K562 (cell line): ENCODE data around the gene RALGPS1. TPM values are rescaled to one million over a fixed set of nuclear protein-coding genes. Genes with fewer than 3 reads are reported as not detected.

Experiments
- ATF7 ChIP-seq: fragments of 450-650 bp; IDR thresholded peaks from 2 replicates; pipeline ENCODE4 v1.7.1; 2014; ENCODE audit warnings: mild to moderate bottlenecking, moderate library complexity
- BDP1 ChIP-seq: IDR thresholded peaks from 3 replicates; pipeline ENCODE4 v1.6.1; 2011; ENCODE audit not compliant: insufficient read length, insufficient read depth
- CCAR2 ChIP-seq: fragments of 200-400 bp; formaldehyde crosslinking; IDR thresholded peaks from 2 replicates; pipeline ENCODE4 v1.6.1; 2017; ENCODE audit warnings: mild to moderate bottlenecking, low read depth, low read length
- CSDE1 ChIP-seq, 2 experiments: fragments of 450-650 bp; IDR thresholded peaks; 2 replicates each; pipeline ENCODE4 v1.6.1; 2016; ENCODE audit warnings: mild to moderate bottlenecking in 1 of 2
- HCFC1 ChIP-seq: IDR thresholded peaks from 2 replicates; pipeline ENCODE4 v1.6.1; 2012; ENCODE audit warnings: low read depth, low read length, improper control_type of control experiment
- KLF6 ChIP-seq: fragments of 250-450 bp; sonication (Bioruptor Pico); IDR thresholded peaks from 2 replicates; pipeline ENCODE4 v1.4.0; 2020; ENCODE audit warnings: mild to moderate bottlenecking, moderate library complexity, borderline replicate concordance
- PHF21A ChIP-seq: fragments of 450-650 bp; IDR thresholded peaks from 2 replicates; pipeline ENCODE4 v1.6.1; 2017; ENCODE audit warnings: low read depth, borderline replicate concordance
- POLR2AphosphoS2 ChIP-seq: IDR thresholded peaks from 2 replicates; pipeline ENCODE4 v1.6.1; 2012; ENCODE audit warnings: low read length, improper control_type of control experiment
- RAD21 ChIP-seq, 2 experiments: fragments of 250-450 bp in 1 of 2; fragments of 450-650 bp in 1 of 2; sonication (Bioruptor Pico) in 1 of 2; formaldehyde crosslinking in 1 of 2; IDR thresholded peaks in 1 of 2; conservative IDR thresholded peaks in 1 of 2; 2 replicates each; pipeline versions ENCODE4 v1.4.0 to v1.8.0; 2020 to 2022; ENCODE audit warnings: mild to moderate bottlenecking in 2 of 2, moderate library complexity in 1 of 2
- SPI1 ChIP-seq: IDR thresholded peaks from 2 replicates; pipeline ENCODE4 v1.6.1; 2011; ENCODE audit warnings: low read depth, low read length, control low read depth, borderline replicate concordance
- ZBTB17 ChIP-seq: fragments of 450-650 bp; formaldehyde crosslinking; IDR thresholded peaks from 2 replicates; pipeline ENCODE4 v1.4.0; 2020; ENCODE audit warnings: mild to moderate bottlenecking
- ZBTB49 ChIP-seq: sonication (generic); formaldehyde crosslinking; IDR thresholded peaks from 2 replicates; pipeline ENCODE4 v1.8.0; 2022; ENCODE audit warnings: missing genetic modification reagents, mild to moderate bottlenecking, borderline replicate concordance
- ZBTB9 ChIP-seq: fragments of 450-650 bp; formaldehyde crosslinking; IDR thresholded peaks from 2 replicates; pipeline ENCODE4 v1.4.0; 2020; ENCODE audit warnings: mild to moderate bottlenecking, moderate library complexity
- ZFPM2 ChIP-seq: fragments of 250-450 bp; sonication (Bioruptor Pico); IDR thresholded peaks from 2 replicates; pipeline ENCODE4 v1.5.1; 2022; ENCODE audit warnings: mild to moderate bottlenecking
- ZNF766 ChIP-seq: fragments of 200-800 bp; sonication (Bioruptor generic); conservative IDR thresholded peaks from 2 replicates; pipeline ENCODE4 v1.6.1; 2016; ENCODE audit warnings: missing genetic modification characterization, missing compliant biosample characterization
- polyA plus RNA-seq, 8 experiments: library from polyadenylated mRNA; depleted of rRNA in 4 of 8; stranded (reverse) in 5 of 8; unstranded in 3 of 8; fragments of >200 nt; fragmentation: Nextera tagmentation in 2 of 8; fragmentation: Illumina TruSeq in 1 of 8; extraction: Ambion mirVana in 2 of 8; extraction: Trizol in 1 of 8; gene quantifications; 2 replicates each; pipeline versions ENCODE4 v1.2.1 to v1.2.3, GENCODE V29; 2011 to 2014; ENCODE audit warnings: inconsistent platforms in 1 of 8, missing spikeins in 1 of 8
- total RNA-seq, 7 experiments: library from RNA; depleted of rRNA in 6 of 7; stranded (reverse); fragments of >200 nt in 6 of 7; fragmentation: Illumina TruSeq in 2 of 7; extraction: Trizol in 2 of 7; gene quantifications; 2 replicates each; pipeline versions ENCODE4 v1.2.1 to v1.2.3, GENCODE V29; 2011 to 2021; ENCODE audit warnings: low replicate concordance in 1 of 7
- TF ChIP-seq, protein P1 (sequence below), 2 experiments: fragments of 200-800 bp in 1 of 2; sonication (Bioruptor generic) in 1 of 2; sonication (generic) in 1 of 2; formaldehyde crosslinking in 1 of 2; IDR thresholded peaks in 1 of 2; conservative IDR thresholded peaks in 1 of 2; 2 replicates each; pipeline versions ENCODE4 v1.5.0 to v1.6.1; 2016 to 2020; ENCODE audit warnings: missing compliant biosample characterization in 1 of 2, missing genetic modification characterization in 1 of 2, missing genetic modification reagents in 1 of 2
- TF ChIP-seq, protein P2 (sequence below): fragments of 450-650 bp; IDR thresholded peaks from 2 replicates; pipeline ENCODE4 v1.6.1; 2014; ENCODE audit warnings: low read depth, mild to moderate bottlenecking, moderate library complexity, borderline replicate concordance

The RALGPS1 gene
- total and polyA plus RNA-seq, 9 of the 15 experiments (the other 6 are each of a cell fraction or from before 2014, with no cell fraction given) = 0.04 to 2.6 (median 1.5) TPM

DNA sequence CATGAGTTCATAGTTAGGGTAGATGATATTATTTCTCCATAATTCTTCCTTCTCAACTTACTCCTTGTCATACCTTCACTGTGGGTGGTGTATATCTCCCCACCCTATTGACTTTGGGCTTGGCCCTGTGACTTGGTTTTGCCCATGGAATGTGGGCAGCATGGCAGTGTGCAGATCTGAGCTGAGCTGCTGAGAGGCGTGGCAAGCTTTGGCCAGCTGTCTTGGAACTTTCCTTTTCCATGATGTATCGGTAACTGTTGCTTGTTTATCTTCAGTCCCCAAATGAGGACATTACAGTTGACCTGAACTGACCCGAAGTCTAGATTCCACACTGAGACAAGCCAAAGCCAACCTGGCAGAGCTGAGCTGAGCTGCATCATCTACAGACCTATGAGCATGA lies 70.4 kb downstream of the RALGPS1 start (continued):
- TF ChIP-seq SPI1 = no peak
- peak; percentile 61; the same call in 1 of the 2 replicates for TF ChIP-seq ATF7
- no peak for TF ChIP-seq CCAR2
- no peak for TF ChIP-seq PHF21A
- no peak for TF ChIP-seq ZBTB49
- TF ChIP-seq POLR2AphosphoS2 = no peak
- no peak for TF ChIP-seq CSDE1 (IDR thresholded peaks at IDR 0.05)
- TF ChIP-seq, protein P1, sequence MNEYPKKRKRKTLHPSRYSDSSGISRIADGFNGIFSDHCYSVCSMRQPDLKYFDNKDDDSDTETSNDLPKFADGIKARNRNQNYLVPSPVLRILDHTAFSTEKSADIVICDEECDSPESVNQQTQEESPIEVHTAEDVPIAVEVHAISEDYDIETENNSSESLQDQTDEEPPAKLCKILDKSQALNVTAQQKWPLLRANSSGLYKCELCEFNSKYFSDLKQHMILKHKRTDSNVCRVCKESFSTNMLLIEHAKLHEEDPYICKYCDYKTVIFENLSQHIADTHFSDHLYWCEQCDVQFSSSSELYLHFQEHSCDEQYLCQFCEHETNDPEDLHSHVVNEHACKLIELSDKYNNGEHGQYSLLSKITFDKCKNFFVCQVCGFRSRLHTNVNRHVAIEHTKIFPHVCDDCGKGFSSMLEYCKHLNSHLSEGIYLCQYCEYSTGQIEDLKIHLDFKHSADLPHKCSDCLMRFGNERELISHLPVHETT (CRISPR knock-in tag; conservative IDR thresholded peaks at IDR 0.05 in 1 of 2, IDR thresholded peaks at IDR 0.05 in 1 of 2) = peak in 1 of 2 experiments; percentile 41; a peak in 1 of 4 replicates
- TF ChIP-seq, protein P2, sequence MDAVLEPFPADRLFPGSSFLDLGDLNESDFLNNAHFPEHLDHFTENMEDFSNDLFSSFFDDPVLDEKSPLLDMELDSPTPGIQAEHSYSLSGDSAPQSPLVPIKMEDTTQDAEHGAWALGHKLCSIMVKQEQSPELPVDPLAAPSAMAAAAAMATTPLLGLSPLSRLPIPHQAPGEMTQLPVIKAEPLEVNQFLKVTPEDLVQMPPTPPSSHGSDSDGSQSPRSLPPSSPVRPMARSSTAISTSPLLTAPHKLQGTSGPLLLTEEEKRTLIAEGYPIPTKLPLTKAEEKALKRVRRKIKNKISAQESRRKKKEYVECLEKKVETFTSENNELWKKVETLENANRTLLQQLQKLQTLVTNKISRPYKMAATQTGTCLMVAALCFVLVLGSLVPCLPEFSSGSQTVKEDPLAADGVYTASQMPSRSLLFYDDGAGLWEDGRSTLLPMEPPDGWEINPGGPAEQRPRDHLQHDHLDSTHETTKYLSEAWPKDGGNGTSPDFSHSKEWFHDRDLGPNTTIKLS = no peak
- TF ChIP-seq ZFPM2 (CRISPR knock-in tag) = no peak
- TF ChIP-seq ZBTB17 (CRISPR knock-in tag) = no peak
- no peak for TF ChIP-seq BDP1
- 0 out of 2 replicates have a peak, but pooled peaks have one; percentile 15 for TF ChIP-seq KLF6 (CRISPR knock-in tag)
- 0 out of 2 replicates have a peak, but pooled peaks have one; percentile 37 for TF ChIP-seq ZNF766
- TF ChIP-seq ZBTB9 (CRISPR knock-in tag) = peak; percentile 79
- 0 out of 4 replicates have a peak, but pooled peaks of 1 of the 2 experiments have one; percentile 6 for TF ChIP-seq RAD21 (CRISPR knock-in tag; conservative IDR thresholded peaks at IDR 0.05 in 1 of 2, IDR thresholded peaks at IDR 0.05 in 1 of 2)
- TF ChIP-seq HCFC1 = no peak
